GM12878 (cell line): ENCODE measurements around the gene PLAC8L1.
"Not testable (repeated sequence)": the region's sequence is repeated elsewhere in the genome, so short reads cannot be mapped to it uniquely, and the experiment has no call there.

Experiments
- CEBPB ChIP-seq, 2 experiments: fragments of 150-350 bp in 1 of 2; IDR thresholded peaks; 2 replicates each; pipeline ENCODE4 v1.6.1; 2012 to 2014; ENCODE audit warnings: low read depth in 2 of 2, low read length in 2 of 2, borderline replicate concordance in 1 of 2, inconsistent platforms in 1 of 2
- CHD2 ChIP-seq: IDR thresholded peaks from 2 replicates; pipeline ENCODE4 v1.6.1; 2011; ENCODE audit warnings: low read depth, low read length, improper control_type of control experiment, borderline replicate concordance
- CTCF ChIP-seq, 3 experiments: IDR thresholded peaks in 2 of 3; conservative IDR thresholded peaks in 1 of 3; 2 replicates each; pipeline ENCODE4 v1.5.1; 2011; ENCODE audit warnings: low read depth in 3 of 3, low read length in 3 of 3, mild to moderate bottlenecking in 3 of 3, control low read depth in 2 of 3, moderate library complexity in 2 of 3, inconsistent platforms in 1 of 3, mixed read lengths in 1 of 3; ENCODE audit not compliant: control insufficient read depth in 2 of 3, insufficient read depth in 1 of 3; ENCODE audit errors: extremely low read depth in 1 of 3
- GABPA ChIP-seq: IDR thresholded peaks from 2 replicates; pipeline ENCODE4 v1.6.1; 2014; ENCODE audit warnings: antibody characterized with exemption, low read depth, mild to moderate bottlenecking, inconsistent platforms
- HCFC1 ChIP-seq: fragments of 150-350 bp; IDR thresholded peaks from 2 replicates; pipeline ENCODE4 v1.6.1; 2014; ENCODE audit warnings: low read length
- IKZF2 ChIP-seq, 2 experiments: fragments of 450-650 bp; IDR thresholded peaks; 2 replicates each; pipeline ENCODE4 v1.6.1; 2017; ENCODE audit warnings: mild to moderate bottlenecking in 2 of 2, moderate library complexity in 2 of 2
- NBN ChIP-seq: fragments of 450-650 bp; IDR thresholded peaks from 2 replicates; pipeline ENCODE4 v1.6.1; 2016
- PBX3 ChIP-seq: IDR thresholded peaks from 2 replicates; pipeline ENCODE4 v1.6.1; 2011; ENCODE audit warnings: mild to moderate bottlenecking, low read depth, low read length, moderate library complexity; ENCODE audit not compliant: insufficient replicate concordance
- POLR2AphosphoS5 ChIP-seq: IDR thresholded peaks from 2 replicates; pipeline ENCODE4 v1.6.1; 2011; ENCODE audit warnings: mild to moderate bottlenecking, low read length, inconsistent platforms
- SRF ChIP-seq, 2 experiments: IDR thresholded peaks; 2 replicates each; pipeline ENCODE4 v1.6.1; 2011; ENCODE audit warnings: low read depth in 2 of 2, low read length in 2 of 2, mild to moderate bottlenecking in 1 of 2, moderate library complexity in 1 of 2
- USF1 ChIP-seq: IDR thresholded peaks from 2 replicates; pipeline ENCODE4 v1.6.1; 2011; ENCODE audit warnings: borderline replicate concordance, low read depth, mild to moderate bottlenecking, moderate library complexity, mixed read lengths, low read length; ENCODE audit not compliant: insufficient read depth; ENCODE audit errors: extremely low read length
- YY1 ChIP-seq: IDR thresholded peaks from 2 replicates; pipeline ENCODE4 v1.6.1; 2011; ENCODE audit warnings: low read depth, mild to moderate bottlenecking, low read length
- TF ChIP-seq, protein P1 (sequence below): fragments of 450-650 bp; IDR thresholded peaks from 2 replicates; pipeline ENCODE4 v1.6.1; 2014; ENCODE audit warnings: mild to moderate bottlenecking

GRCh38 chr5:146121451-146121850 lies 16.1 kb upstream of the PLAC8L1 start:
- TF ChIP-seq PBX3; YY1; USF1; CTCF (IDR thresholded peaks at IDR 0.05 in 2 of 3, conservative IDR thresholded peaks at IDR 0.05 in 1 of 3; ENCODE audit: control insufficient read depth in 2 of 3, extremely low read depth in 1 of 3, insufficient read depth in 1 of 3, low read depth in 3 of 3, low read length in 3 of 3); CEBPB (IDR thresholded peaks at IDR 0.05; ENCODE audit: borderline replicate concordance in 1 of 2, low read depth in 2 of 2, low read length in 2 of 2); SRF (IDR thresholded peaks at IDR 0.05; ENCODE audit: low read depth in 2 of 2, low read length in 2 of 2); POLR2AphosphoS5; CHD2; HCFC1; IKZF2 (IDR thresholded peaks at IDR 0.05); NBN; GABPA: not testable (repeated sequence)
- TF ChIP-seq, protein P1, sequence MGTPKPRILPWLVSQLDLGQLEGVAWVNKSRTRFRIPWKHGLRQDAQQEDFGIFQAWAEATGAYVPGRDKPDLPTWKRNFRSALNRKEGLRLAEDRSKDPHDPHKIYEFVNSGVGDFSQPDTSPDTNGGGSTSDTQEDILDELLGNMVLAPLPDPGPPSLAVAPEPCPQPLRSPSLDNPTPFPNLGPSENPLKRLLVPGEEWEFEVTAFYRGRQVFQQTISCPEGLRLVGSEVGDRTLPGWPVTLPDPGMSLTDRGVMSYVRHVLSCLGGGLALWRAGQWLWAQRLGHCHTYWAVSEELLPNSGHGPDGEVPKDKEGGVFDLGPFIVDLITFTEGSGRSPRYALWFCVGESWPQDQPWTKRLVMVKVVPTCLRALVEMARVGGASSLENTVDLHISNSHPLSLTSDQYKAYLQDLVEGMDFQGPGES: not testable (repeated sequence)
